SU-DHL-6 (cell line): ENCODE measurements around the gene OLFM1.

ENCODE experiments used
- H2AFZ ChIP-seq: fragments of 200-600 bp; sonication (generic); 2 replicates; pipeline ENCODE4 v1.6.1; 2014; ENCODE audit warnings: low read depth, mild to moderate bottlenecking, moderate library complexity, mixed read lengths, antibody characterized with exemption, low read length; ENCODE audit not compliant: severe bottlenecking
- H3F3A ChIP-seq: fragments of 200-600 bp; shearing (Covaris generic); 2 replicates; pipeline ENCODE4 v1.6.0; 2016; ENCODE audit warnings: antibody characterized with exemption, mild to moderate bottlenecking; ENCODE audit not compliant: insufficient read depth
- H3K27ac ChIP-seq: fragments of 200-600 bp; sonication (generic); 2 replicates; pipeline ENCODE4 v1.5.1; 2016; ENCODE audit warnings: low read depth, mild to moderate bottlenecking, low read length, moderate library complexity, mixed read lengths
- H3K27me3 ChIP-seq: fragments of 200-600 bp; sonication (generic), shearing (Covaris generic); 2 replicates; pipeline ENCODE4 v1.6.0; 2014; ENCODE audit warnings: mild to moderate bottlenecking, low read length
- H3K36me3 ChIP-seq: fragments of 200-600 bp; sonication (generic); 2 replicates; pipeline ENCODE4 v1.6.1; 2014; ENCODE audit warnings: mild to moderate bottlenecking, low read length, mixed read lengths
- H3K4me2 ChIP-seq: fragments of 300-600, 200-600 bp; shearing (Covaris generic), sonication (generic); 2 replicates; pipeline ENCODE4 v1.6.0; 2014; ENCODE audit warnings: low read length, low read depth, mild to moderate bottlenecking; ENCODE audit not compliant: poor library complexity, severe bottlenecking
- H3K4me3 ChIP-seq: fragments of 200-600 bp; sonication (generic); 2 replicates; pipeline ENCODE4 v1.5.1; 2014; ENCODE audit warnings: antibody characterized with exemption, low read length, mild to moderate bottlenecking, mixed read lengths; ENCODE audit not compliant: insufficient read depth, poor library complexity, severe bottlenecking
- H3K79me2 ChIP-seq: fragments of 200-600 bp; sonication (generic); 2 replicates; pipeline ENCODE4 v1.6.1; 2014; ENCODE audit warnings: mild to moderate bottlenecking, low read length, moderate library complexity; ENCODE audit not compliant: insufficient read depth
- H3K9ac ChIP-seq: fragments of 200-600 bp; sonication (generic); 2 replicates; pipeline ENCODE4 v1.7.0; 2014; ENCODE audit warnings: mild to moderate bottlenecking, low read length
- H3K9me2 ChIP-seq: fragments of 200-600 bp; sonication (generic); replicated peaks from 2 replicates; pipeline ENCODE4 v1.6.1; 2014; ENCODE audit warnings: low read length; ENCODE audit not compliant: insufficient read depth
- H3K9me3 ChIP-seq: fragments of 200-600 bp; sonication (generic); 2 replicates; pipeline ENCODE4 v1.6.1; 2014; ENCODE audit warnings: low read length, mixed read lengths; ENCODE audit not compliant: insufficient read depth
- H4K20me1 ChIP-seq: fragments of 200-600 bp; sonication (generic); 2 replicates; pipeline ENCODE4 v1.6.1; 2014; ENCODE audit warnings: low read depth, mild to moderate bottlenecking, antibody characterized with exemption, low read length, moderate library complexity, mixed read lengths
- EZH2phosphoT487 ChIP-seq: fragments of 200-600 bp; sonication (generic), shearing (Covaris generic); conservative IDR thresholded peaks from 2 replicates; pipeline ENCODE4 v1.6.1; 2018; ENCODE audit warnings: mild to moderate bottlenecking, antibody characterized with exemption, low read length, moderate library complexity, mixed read lengths
- TF ChIP-seq, protein P1 (sequence below): fragments of 200-600 bp; sonication (generic); IDR thresholded peaks from one replicate; pipeline ENCODE4 v1.5.1; 2017; ENCODE audit warnings: antibody characterized with exemption, mild to moderate bottlenecking, low read length, moderate library complexity; ENCODE audit not compliant: insufficient read depth, poor library complexity, severe bottlenecking

OLFM1 gene

GRCh38 chr9:135139366-135139959 is 52.0 kb downstream of the OLFM1 start:
- Histone ChIP-seq H3K27me3 (no peaks in the 10 kb centered on the region), H3K79me2 (no peaks in the 10 kb centered on the region)

GRCh38 chr9:135141183-135141774 is 53.8 kb downstream of the OLFM1 start:
- H2AFZ ChIP-seq: no peak overlapping the region

More at GRCh38 chr9:135139366-135139959, 52.0 kb downstream of the OLFM1 start:
- H3K9me2 ChIP-seq: no peaks in the 10 kb centered on the region
- H2AFZ ChIP-seq: no peak overlapping the region
- H4K20me1 ChIP-seq: no peaks in the 10 kb centered on the region
- H3K4me3 ChIP-seq: no peak overlapping the region
- H3K9ac ChIP-seq: no peak overlapping the region
- no peak overlapping the region for H3K4me2 ChIP-seq
- no peaks in the 10 kb centered on the region for H3K36me3 ChIP-seq
- H3F3A ChIP-seq: no peaks in the 10 kb centered on the region
- no peaks in the 10 kb centered on the region for H3K9me3 ChIP-seq
- H3K27ac ChIP-seq: no peak overlapping the region
- TF ChIP-seq, protein P1, sequence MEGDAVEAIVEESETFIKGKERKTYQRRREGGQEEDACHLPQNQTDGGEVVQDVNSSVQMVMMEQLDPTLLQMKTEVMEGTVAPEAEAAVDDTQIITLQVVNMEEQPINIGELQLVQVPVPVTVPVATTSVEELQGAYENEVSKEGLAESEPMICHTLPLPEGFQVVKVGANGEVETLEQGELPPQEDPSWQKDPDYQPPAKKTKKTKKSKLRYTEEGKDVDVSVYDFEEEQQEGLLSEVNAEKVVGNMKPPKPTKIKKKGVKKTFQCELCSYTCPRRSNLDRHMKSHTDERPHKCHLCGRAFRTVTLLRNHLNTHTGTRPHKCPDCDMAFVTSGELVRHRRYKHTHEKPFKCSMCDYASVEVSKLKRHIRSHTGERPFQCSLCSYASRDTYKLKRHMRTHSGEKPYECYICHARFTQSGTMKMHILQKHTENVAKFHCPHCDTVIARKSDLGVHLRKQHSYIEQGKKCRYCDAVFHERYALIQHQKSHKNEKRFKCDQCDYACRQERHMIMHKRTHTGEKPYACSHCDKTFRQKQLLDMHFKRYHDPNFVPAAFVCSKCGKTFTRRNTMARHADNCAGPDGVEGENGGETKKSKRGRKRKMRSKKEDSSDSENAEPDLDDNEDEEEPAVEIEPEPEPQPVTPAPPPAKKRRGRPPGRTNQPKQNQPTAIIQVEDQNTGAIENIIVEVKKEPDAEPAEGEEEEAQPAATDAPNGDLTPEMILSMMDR: no peak
- TF ChIP-seq EZH2phosphoT487: no peak

DNA sequence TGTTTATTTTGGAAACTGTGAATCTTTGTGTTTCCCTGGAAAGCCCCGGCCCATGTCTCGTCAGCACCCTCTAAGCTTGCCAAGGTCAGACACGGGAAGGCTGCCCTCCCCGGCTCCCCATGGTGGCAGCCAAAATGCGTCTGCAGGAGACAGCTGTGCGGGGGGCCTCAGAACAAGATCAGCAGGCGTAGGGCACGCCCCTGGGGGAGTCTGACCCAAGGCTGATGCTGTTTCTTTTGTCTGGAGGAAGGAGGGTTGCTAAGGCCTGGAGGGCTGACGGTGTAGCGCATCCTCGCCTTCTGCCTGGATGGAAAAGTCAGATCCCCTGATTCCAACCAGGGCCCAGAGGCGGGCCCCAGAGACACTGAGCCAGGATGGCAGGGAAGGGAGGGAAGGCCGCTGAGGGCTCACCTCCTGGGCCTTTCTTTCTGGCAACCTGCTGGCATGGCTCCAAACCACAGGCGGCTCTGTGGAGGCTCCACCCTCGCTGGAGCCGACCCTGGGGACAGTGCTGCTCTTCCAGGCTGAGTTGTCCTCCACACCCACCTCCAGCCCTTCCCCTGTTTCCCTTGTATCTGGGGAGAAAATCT is 57.2 kb downstream of the OLFM1 start:
- no peaks in the 10 kb centered on the region for H3K9me2 ChIP-seq
- no peak for TF ChIP-seq EZH2phosphoT487
- TF ChIP-seq, protein P1: no peak
- no peak overlapping the region for H3K4me2 ChIP-seq
- no peak overlapping the region for H2AFZ ChIP-seq
- H3K9me3 ChIP-seq: no peaks in the 10 kb centered on the region
- no peaks in the 10 kb centered on the region for H3K79me2 ChIP-seq
- H3K4me3 ChIP-seq: no peak overlapping the region
- no peaks in the 10 kb centered on the region for H4K20me1 ChIP-seq
- H3F3A ChIP-seq: no peaks in the 10 kb centered on the region
- no peaks in the 10 kb centered on the region for H3K36me3 ChIP-seq
- no peak overlapping the region for H3K9ac ChIP-seq
- H3K27ac ChIP-seq: no peak overlapping the region
- no peaks in the 10 kb centered on the region for H3K27me3 ChIP-seq

More at GRCh38 chr9:135141183-135141774, 53.8 kb downstream of the OLFM1 start:
- Histone ChIP-seq H3F3A (no peaks in the 10 kb centered on the region), H3K27me3 (no peaks in the 10 kb centered on the region), H3K79me2 (no peaks in the 10 kb centered on the region), H3K4me3 (no peak overlapping the region), H3K27ac (no peak overlapping the region), H3K9me3 (no peaks in the 10 kb centered on the region), H3K36me3 (no peaks in the 10 kb centered on the region), H3K9ac (no peak overlapping the region), H3K4me2 (no peak overlapping the region), H3K9me2 (no peaks in the 10 kb centered on the region), H4K20me1 (no peaks in the 10 kb centered on the region)
- no peak for TF ChIP-seq EZH2phosphoT487
- TF ChIP-seq, protein P1: no peak
